IMR-90 (cell line): ENCODE data around the gene DNAJB12. TPM values are rescaled to one million over a fixed set of nuclear protein-coding genes. Genes with fewer than 3 reads are reported as not detected.

Experiments used
- ATAC-seq: fragments of 200-7000 bp; cut with Tn5 transposase; 2 replicates; pipeline ENCODE4 v1.9.1; 2020; ENCODE audit warnings: low read depth, mild to moderate bottlenecking, moderate library complexity
- BruUV-seq: library from RNA; stranded (reverse); fragments of 400-500 nt; replicated peaks from 2 replicates; lab custom pipeline; 2021; lab: Mats Ljungman, UMichigan
- CTCF ChIA-PET: fragments of 300-600 bp; formaldehyde crosslinking; extraction: SDS; loops from one replicate; lab custom pipeline; 2021; ENCODE audit warnings: antibody characterized with exemption; lab: Yijun Ruan, JAX
- POLR2A ChIA-PET: fragments of 300-600 bp; sonication (Branson Sonifier 250); formaldehyde crosslinking; loops from one replicate; lab custom pipeline; 2022; ENCODE audit warnings: antibody characterized with exemption; ENCODE audit not compliant: unreplicated experiment; lab: Charles Lee
- DNase-seq: peaks from one replicate; pipeline ENCODE4 v3.0.0; 2013
- H2AFZ ChIP-seq: replicated peaks from 2 replicates; pipeline ENCODE3; 2013; ENCODE audit warnings: low read length, mild to moderate bottlenecking; ENCODE audit not compliant: poor library complexity
- H2AK5ac ChIP-seq: 2 replicates; pipeline ENCODE4 v1.6.1; 2013; ENCODE audit warnings: low read depth, low read length, inconsistent platforms
- H2AK9ac ChIP-seq: replicated peaks from 2 replicates; pipeline ENCODE3; 2013; ENCODE audit warnings: mild to moderate bottlenecking, low read depth, low read length, moderate library complexity; ENCODE audit not compliant: poor library complexity
- H2BK120ac ChIP-seq: 2 replicates; pipeline ENCODE4 v1.6.1; 2013; ENCODE audit warnings: low read depth, low read length, inconsistent platforms
- H2BK15ac ChIP-seq: 3 replicates; pipeline ENCODE4 v1.6.1; 2013; ENCODE audit warnings: low read depth, low read length, inconsistent platforms
- H2BK20ac ChIP-seq: 2 replicates; pipeline ENCODE4 v1.6.1; 2013; ENCODE audit warnings: low read depth, mild to moderate bottlenecking, inconsistent platforms, low read length, moderate library complexity
- H2BK5ac ChIP-seq: 2 replicates; pipeline ENCODE4 v1.6.1; 2013; ENCODE audit warnings: mild to moderate bottlenecking, low read depth, low read length, inconsistent platforms; ENCODE audit not compliant: poor library complexity, severe bottlenecking
- H3K14ac ChIP-seq: replicated peaks from 2 replicates; pipeline ENCODE4 v1.6.1; 2013; ENCODE audit warnings: low read depth, low read length, inconsistent platforms
- H3K18ac ChIP-seq: 2 replicates; pipeline ENCODE4 v1.6.1; 2013; ENCODE audit warnings: low read depth, low read length, control low read depth
- H3K23ac ChIP-seq: 2 replicates; pipeline ENCODE4 v1.6.1; 2013; ENCODE audit warnings: low read depth, low read length, inconsistent platforms
- H3K27ac ChIP-seq: 2 replicates; pipeline ENCODE4 v1.5.1; 2013; ENCODE audit warnings: mild to moderate bottlenecking, control low read depth, low read length; ENCODE audit not compliant: insufficient read depth
- H3K27me3 ChIP-seq: 2 replicates; pipeline ENCODE4 v1.6.1; 2013; ENCODE audit warnings: low read length; ENCODE audit not compliant: control insufficient read depth, insufficient read depth
- H3K36me3 ChIP-seq: 2 replicates; pipeline ENCODE4 v1.6.1; 2013; ENCODE audit warnings: low read length, mixed read lengths; ENCODE audit not compliant: control insufficient read depth, insufficient read depth
- H3K4ac ChIP-seq: 2 replicates; pipeline ENCODE4 v1.6.1; 2013; ENCODE audit warnings: low read depth, low read length, inconsistent platforms
- H3K4me1 ChIP-seq: 2 replicates; pipeline ENCODE4 v1.6.1; 2013; ENCODE audit warnings: low read length, mixed read lengths; ENCODE audit not compliant: control insufficient read depth, insufficient read depth
- H3K4me2 ChIP-seq: 2 replicates; pipeline ENCODE4 v1.6.1; 2013; ENCODE audit warnings: low read depth, mild to moderate bottlenecking, control low read depth, low read length, moderate library complexity
- H3K4me3 ChIP-seq: 2 replicates; pipeline ENCODE4 v1.5.1; 2013; ENCODE audit warnings: low read depth, mild to moderate bottlenecking, control low read depth, low read length, moderate library complexity; ENCODE audit not compliant: insufficient read depth
- H3K56ac ChIP-seq: 2 replicates; pipeline ENCODE4 v1.6.1; 2013; ENCODE audit warnings: low read length, inconsistent platforms; ENCODE audit not compliant: insufficient read depth; ENCODE audit errors: extremely low read depth
- H3K79me1 ChIP-seq, 2 experiments: 2 replicates each; pipeline ENCODE4 v1.6.1; 2013; ENCODE audit warnings: low read length in 2 of 2, inconsistent platforms in 1 of 2, low read depth in 1 of 2
- H3K9ac ChIP-seq: 2 replicates; pipeline ENCODE4 v1.6.1; 2013; ENCODE audit warnings: low read depth, low read length, control low read depth
- H3K9me1 ChIP-seq: 2 replicates; pipeline ENCODE4 v1.6.1; 2013; ENCODE audit warnings: low read length, inconsistent platforms; ENCODE audit not compliant: insufficient read depth
- H3K9me3 ChIP-seq: 2 replicates; pipeline ENCODE4 v1.6.1; 2013; ENCODE audit warnings: low read length; ENCODE audit not compliant: control insufficient read depth, insufficient read depth
- H4K20me1 ChIP-seq: 2 replicates; pipeline ENCODE4 v1.6.1; 2013; ENCODE audit warnings: low read length, inconsistent platforms; ENCODE audit not compliant: insufficient read depth
- H4K5ac ChIP-seq: 2 replicates; pipeline ENCODE4 v1.6.1; 2013; ENCODE audit warnings: mild to moderate bottlenecking, low read depth, low read length, control low read depth
- H4K8ac ChIP-seq, 2 experiments: 2 replicates each; pipeline ENCODE4 v1.6.1; 2013; ENCODE audit warnings: low read depth in 2 of 2, low read length in 2 of 2, control low read depth in 1 of 2, inconsistent platforms in 1 of 2
- H4K91ac ChIP-seq: 2 replicates; pipeline ENCODE4 v1.6.1; 2013; ENCODE audit warnings: low read depth, low read length, inconsistent platforms; ENCODE audit not compliant: insufficient read depth
- BHLHE40 ChIP-seq: fragments of 150-350 bp; IDR thresholded peaks from 2 replicates; pipeline ENCODE4 v1.6.1; 2016; ENCODE audit warnings: mild to moderate bottlenecking, low read depth, low read length
- CEBPB ChIP-seq: IDR thresholded peaks from 2 replicates; pipeline ENCODE4 v1.6.1; 2012; ENCODE audit warnings: low read depth, low read length, improper control_type of control experiment
- CHD1 ChIP-seq: IDR thresholded peaks from 2 replicates; pipeline ENCODE4 v1.6.1; 2012; ENCODE audit warnings: low read depth, low read length, improper control_type of control experiment
- CTCF ChIP-seq: conservative IDR thresholded peaks from 2 replicates; pipeline ENCODE4 v1.5.1; 2012; ENCODE audit warnings: mild to moderate bottlenecking, low read depth, low read length, improper control_type of control experiment
- FOS ChIP-seq: fragments of 150-350 bp; IDR thresholded peaks from 2 replicates; pipeline ENCODE4 v1.6.1; 2016; ENCODE audit warnings: low read depth, low read length
- MAFK ChIP-seq: IDR thresholded peaks from 2 replicates; pipeline ENCODE4 v1.6.1; 2012; ENCODE audit warnings: low read depth, low read length, improper control_type of control experiment
- MAZ ChIP-seq: IDR thresholded peaks from 2 replicates; pipeline ENCODE4 v1.6.1; 2012; ENCODE audit warnings: low read depth, mild to moderate bottlenecking, low read length, improper control_type of control experiment, moderate library complexity, borderline replicate concordance
- MXI1 ChIP-seq: IDR thresholded peaks from 2 replicates; pipeline ENCODE4 v1.6.1; 2012; ENCODE audit warnings: low read depth, mild to moderate bottlenecking, low read length, moderate library complexity, borderline replicate concordance
- NFE2L2 ChIP-seq: fragments of 150-350 bp; IDR thresholded peaks from 2 replicates; pipeline ENCODE4 v1.6.1; 2016; ENCODE audit warnings: low read depth, mild to moderate bottlenecking, low read length
- POLR2A ChIP-seq: IDR thresholded peaks from 2 replicates; pipeline ENCODE4 v1.6.1; 2012; ENCODE audit warnings: mild to moderate bottlenecking, low read depth, low read length
- RAD21 ChIP-seq: IDR thresholded peaks from 2 replicates; pipeline ENCODE4 v1.6.1; 2012; ENCODE audit warnings: low read length, improper control_type of control experiment
- RCOR1 ChIP-seq: IDR thresholded peaks from 2 replicates; pipeline ENCODE4 v1.6.1; 2012; ENCODE audit warnings: mild to moderate bottlenecking, low read length, improper control_type of control experiment; ENCODE audit not compliant: insufficient replicate concordance
- RFX5 ChIP-seq: IDR thresholded peaks from 2 replicates; pipeline ENCODE4 v1.8.0; 2012; ENCODE audit warnings: low read depth, mild to moderate bottlenecking, low read length, moderate library complexity
- SMC3 ChIP-seq: fragments of 150-350 bp; IDR thresholded peaks from 2 replicates; pipeline ENCODE4 v1.6.1; 2016; ENCODE audit warnings: low read depth, mild to moderate bottlenecking, antibody characterized with exemption, low read length, moderate library complexity
- WGBS, 2 experiments: methylation state at CpG; one replicate each; pipeline versions ENCODE4 v1.1.5 to v1.1.7; 2013; ENCODE audit warnings: missing lambda C conversion rate in 2 of 2; ENCODE audit not compliant: insufficient read length in 1 of 2; ENCODE audit errors: extremely low coverage in 2 of 2; 5-methylcytosine and 5-hydroxymethylcytosine counted together
- dilution Hi-C: fragments of 300-500 bp; cut with HindIII; formaldehyde crosslinking; loops from one replicate; pipeline ENCODE4 v1.14.3; 2018; ENCODE audit warnings: low sequenced_read_pairs; ENCODE audit not compliant: unreplicated experiment
- in situ Hi-C: fragments of 300-500 bp; cut with MboI; formaldehyde crosslinking; loops from 3 replicates; pipeline ENCODE4 v1.14.3; 2019; ENCODE audit warnings: low sequenced_read_pairs, inconsistent platforms, mixed read lengths
- intact Hi-C: fragments of 100-400 bp; cut with micrococcal nuclease; formaldehyde crosslinking; loops from 2 replicates; pipeline ENCODE4 v1.10.0; 2022
- polyA plus RNA-seq, 3 experiments: library from polyadenylated mRNA; depleted of rRNA; stranded (reverse); fragments of >200 nt; gene quantifications; 2 replicates each; pipeline ENCODE4 v1.2.3, GENCODE V29; 2012; ENCODE audit warnings: low replicate concordance in 1 of 3
- total RNA-seq: library from RNA; depleted of rRNA; stranded (reverse); fragments of >200 nt; gene quantifications from 2 replicates; pipeline ENCODE4 v1.2.3, GENCODE V29; 2012
- TF ChIP-seq, protein P1 (sequence below): fragments of 150-350 bp; IDR thresholded peaks from 2 replicates; pipeline ENCODE4 v1.6.1; 2017; ENCODE audit warnings: mild to moderate bottlenecking, antibody characterized with exemption, low read length, low read depth
- TF ChIP-seq, protein P2 (sequence below): fragments of 150-350 bp; IDR thresholded peaks from 2 replicates; pipeline ENCODE4 v1.6.1; 2016; ENCODE audit warnings: low read depth, mild to moderate bottlenecking, low read length, moderate library complexity, borderline replicate concordance

DNAJB12 gene
- total and polyA plus RNA-seq, 2 of the 4 experiments (the other 2 are of a cell fraction): 18.3 to 24.0 TPM

DNA sequence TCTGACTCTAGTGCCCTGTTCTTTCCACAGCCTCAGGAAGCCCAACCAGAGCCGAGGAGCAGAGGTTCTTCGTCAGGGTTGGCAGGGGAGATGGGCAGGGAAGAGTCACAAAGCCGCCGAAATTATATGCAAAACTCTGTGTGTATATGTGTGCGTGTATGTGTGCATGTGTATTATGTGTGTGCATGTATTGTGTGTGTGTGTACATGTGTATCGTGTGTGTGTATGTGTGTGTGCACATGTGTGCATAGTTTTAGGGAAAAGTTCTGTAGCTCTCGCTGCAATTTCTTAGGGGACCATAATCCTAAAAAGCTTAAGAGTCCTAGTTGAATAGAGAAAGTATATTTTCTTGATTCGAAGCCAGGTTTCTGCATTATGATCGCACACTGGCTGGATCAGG is 17.0 kb downstream of the DNAJB12 start:
- POLR2A ChIA-PET: interaction anchor here (1.0 kb wide), 1 partner anchor 233 kb away, joined by 3 read pairs; no protein-coding TSS in a partner anchor
- Histone ChIP-seq H3K18ac (no peak overlapping the region), H3K14ac (no peak overlapping the region), H4K8ac (no peak overlapping the region), H3K23ac (no peak overlapping the region), H3K9me3 (no peaks in the 10 kb centered on the region), H3K27me3 (no peaks in the 10 kb centered on the region), H2BK15ac (no peak overlapping the region), H3K4me1 (peaks cover 16% of the 10 kb centered on the region), H2BK120ac (no peak overlapping the region), H3K4me2 (no peak overlapping the region), H3K9ac (no peak overlapping the region), H2AK5ac (no peak overlapping the region), H3K56ac (no peak overlapping the region), H2BK5ac (no peak overlapping the region), H3K27ac (no peak overlapping the region), H2AK9ac (no peak overlapping the region), H3K9me1 (no peaks in the 10 kb centered on the region; the same call in 1 of the 2 replicates), H3K4ac (no peak overlapping the region), H3K4me3 (no peak overlapping the region), H3K79me1 (peaks cover 0 to 16% of the 10 kb centered on the region in 2 experiments; a peak in 1 of 4 replicates), H4K20me1 (peaks cover 11% of the 10 kb centered on the region), H3K36me3 (peaks cover 55% of the 10 kb centered on the region), H4K5ac (no peak overlapping the region), H2AFZ (no peak overlapping the region), H2BK20ac (no peak overlapping the region), H4K91ac (no peak overlapping the region)
- WGBS, 2 experiments: 100% methylated on average over 6 of the region's 9 CpGs; no CpG with 5 or more reads in 1 of the 2 experiments
- ATAC-seq (no peak), DNase-seq (no peak)
- CTCF ChIA-PET: interaction anchor here (0.6 to 1.2 kb wide), 5 partner anchors 13 to 403 kb away, joined by 3 to 8 read pairs (median 4); no protein-coding TSS in a partner anchor
- TF ChIP-seq CEBPB (no peak), RCOR1 (no peak), RAD21 (no peak), BHLHE40 (no peak), SMC3 (no peak), MAZ (no peak), NFE2L2 (no peak), FOS (no peak), RFX5 (no peak), MXI1 (no peak), MAFK (no peak), POLR2A (no peak), CTCF (no peak), CHD1 (no peak)
- TF ChIP-seq, protein P1, sequence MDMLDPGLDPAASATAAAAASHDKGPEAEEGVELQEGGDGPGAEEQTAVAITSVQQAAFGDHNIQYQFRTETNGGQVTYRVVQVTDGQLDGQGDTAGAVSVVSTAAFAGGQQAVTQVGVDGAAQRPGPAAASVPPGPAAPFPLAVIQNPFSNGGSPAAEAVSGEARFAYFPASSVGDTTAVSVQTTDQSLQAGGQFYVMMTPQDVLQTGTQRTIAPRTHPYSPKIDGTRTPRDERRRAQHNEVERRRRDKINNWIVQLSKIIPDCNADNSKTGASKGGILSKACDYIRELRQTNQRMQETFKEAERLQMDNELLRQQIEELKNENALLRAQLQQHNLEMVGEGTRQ: no peak
- TF ChIP-seq, protein P2, sequence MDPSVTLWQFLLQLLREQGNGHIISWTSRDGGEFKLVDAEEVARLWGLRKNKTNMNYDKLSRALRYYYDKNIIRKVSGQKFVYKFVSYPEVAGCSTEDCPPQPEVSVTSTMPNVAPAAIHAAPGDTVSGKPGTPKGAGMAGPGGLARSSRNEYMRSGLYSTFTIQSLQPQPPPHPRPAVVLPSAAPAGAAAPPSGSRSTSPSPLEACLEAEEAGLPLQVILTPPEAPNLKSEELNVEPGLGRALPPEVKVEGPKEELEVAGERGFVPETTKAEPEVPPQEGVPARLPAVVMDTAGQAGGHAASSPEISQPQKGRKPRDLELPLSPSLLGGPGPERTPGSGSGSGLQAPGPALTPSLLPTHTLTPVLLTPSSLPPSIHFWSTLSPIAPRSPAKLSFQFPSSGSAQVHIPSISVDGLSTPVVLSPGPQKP: no peak
- intact Hi-C loops (loop anchor here (1.0 kb wide), 1 partner anchor 63 kb away; no protein-coding TSS in a partner anchor), dilution Hi-C loops (no loop called here), in situ Hi-C loops (loop anchor here (10.0 kb wide), 3 partner anchors 93 to 283 kb away; no protein-coding TSS in a partner anchor)
- BruUV-seq: no TSS peak
